GM10248 (cell line): ENCODE data around the gene PRIMPOL.
"Not testable (repeated sequence)": the region's sequence is repeated elsewhere in the genome, so short reads cannot be mapped to it uniquely, and the experiment has no call there.

ENCODE experiments used
- CTCF ChIA-PET: fragments of 300-600 bp; sonication (Branson Sonifier 250); formaldehyde crosslinking; extraction: SDS; loops from one replicate; lab custom pipeline; 2021; ENCODE audit warnings: antibody characterized with exemption; lab: Yijun Ruan, JAX
- POLR2A ChIA-PET: fragments of 350-650 bp; sonication (Branson Sonifier 250); formaldehyde crosslinking; extraction: SDS; loops from one replicate; lab custom pipeline; 2020; ENCODE audit warnings: antibody characterized with exemption; lab: Yijun Ruan, JAX
- DNase-seq: peaks from one replicate; pipeline ENCODE4 v3.0.0; 2012; ENCODE audit errors: extremely low spot score
- CTCF ChIP-seq: IDR thresholded peaks from 2 replicates; pipeline ENCODE4 v1.5.1; 2012; ENCODE audit warnings: mild to moderate bottlenecking, low read depth; ENCODE audit errors: extremely low read depth, missing control alignments, control extremely low read depth

PRIMPOL gene

GRCh38 chr4:184731056-184731455, 81.5 kb downstream of the PRIMPOL start:
- ChIA-PET CTCF (interaction anchor here (1.2 kb wide), 1 partner anchor 8 kb away, joined by 3 read pairs; no protein-coding TSS in a partner anchor), POLR2A (no interaction called here)
- TF ChIP-seq CTCF, result no peak
- no peak for DNase-seq

GRCh38 chr4:184732126-184732525, 82.6 kb downstream of the PRIMPOL start:
- ChIA-PET POLR2A (interaction anchor here (0.6 to 1.0 kb wide), 2 partner anchors 83 to 118 kb away, joined by 3 read pairs; partner anchors contain the start of gene PRIMPOL), CTCF (interaction anchor here (0.8 to 2.7 kb wide), 6 partner anchors 9 to 471 kb away, joined by 3 to 11 read pairs (median 3); no protein-coding TSS in a partner anchor)
- no peak for DNase-seq
- no peak for TF ChIP-seq CTCF

DNA sequence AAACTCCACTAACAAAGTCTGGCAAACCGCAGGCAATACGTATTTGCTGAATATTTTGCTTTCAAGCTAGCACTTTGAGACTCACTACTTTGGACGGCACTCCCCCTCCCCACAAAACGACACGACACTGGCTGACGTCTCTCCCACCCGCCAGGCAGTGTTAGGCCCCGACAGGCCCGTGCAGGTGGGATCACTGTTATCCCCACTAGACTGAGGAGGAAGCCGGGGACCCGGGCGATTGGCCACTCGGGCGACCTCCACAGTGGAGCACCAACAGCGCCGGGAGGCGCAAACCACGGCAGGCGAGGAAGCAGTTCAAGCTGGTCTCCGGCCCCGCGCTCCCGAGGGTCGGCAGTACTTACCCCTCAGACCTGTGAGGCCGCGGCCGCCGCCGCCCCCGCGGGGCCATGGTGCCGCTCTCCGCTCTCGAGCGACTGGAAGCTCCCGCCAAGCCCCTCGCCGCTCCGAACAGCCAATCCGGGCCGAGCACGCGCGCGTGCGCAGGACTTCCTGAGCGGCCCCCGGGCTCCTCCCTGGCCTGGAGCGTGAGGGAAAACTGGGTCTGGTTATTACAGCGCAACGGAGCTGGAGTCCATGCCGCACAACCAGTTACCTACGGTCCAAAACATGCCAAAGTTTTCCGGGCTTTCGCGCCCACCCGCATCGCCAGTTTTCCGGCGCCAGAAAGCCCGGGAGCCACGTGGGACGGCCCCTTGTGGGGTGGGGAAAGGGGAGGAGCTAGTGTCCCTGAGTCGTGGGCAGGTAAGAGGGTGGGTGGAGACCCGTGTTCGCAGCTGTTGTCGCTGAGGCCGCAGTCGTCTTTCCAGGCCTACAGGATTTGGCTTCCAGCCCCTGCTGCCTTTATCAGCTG, 84.4 kb downstream of the PRIMPOL start, which contains the start of gene CENPU:
CENPU (minus strand) TSS at position 443 of the 871 bp plus-strand sequence; CDS start at position 409, 34 bp downstream.
- peak; percentile 100 for DNase-seq
- ChIA-PET POLR2A (interaction anchor here (0.6 to 2.4 kb wide), 5 partner anchors 85 to 1830 kb away, joined by 3 to 15 read pairs (median 3); partner anchors contain the start of genes CASP3 and PRIMPOL), CTCF (interaction anchor here (0.9 to 3.6 kb wide), 6 partner anchors 11 to 483 kb away, joined by 3 to 32 read pairs (median 6); no protein-coding TSS in a partner anchor)
- no peak for TF ChIP-seq CTCF

GRCh38 chr4:184734758-184735157, 85.2 kb downstream of the PRIMPOL start:
- POLR2A ChIA-PET, result interaction anchor here (0.7 to 2.4 kb wide), 2 partner anchors 86 to 116 kb away, joined by 3 to 15 read pairs; partner anchors contain the start of genes CASP3 and PRIMPOL
- no peak for DNase-seq
- CTCF ChIA-PET, result interaction anchor here (0.9 to 3.6 kb wide), 5 partner anchors 12 to 471 kb away, joined by 4 to 32 read pairs (median 8); no protein-coding TSS in a partner anchor
- TF ChIP-seq CTCF, result no peak

DNA sequence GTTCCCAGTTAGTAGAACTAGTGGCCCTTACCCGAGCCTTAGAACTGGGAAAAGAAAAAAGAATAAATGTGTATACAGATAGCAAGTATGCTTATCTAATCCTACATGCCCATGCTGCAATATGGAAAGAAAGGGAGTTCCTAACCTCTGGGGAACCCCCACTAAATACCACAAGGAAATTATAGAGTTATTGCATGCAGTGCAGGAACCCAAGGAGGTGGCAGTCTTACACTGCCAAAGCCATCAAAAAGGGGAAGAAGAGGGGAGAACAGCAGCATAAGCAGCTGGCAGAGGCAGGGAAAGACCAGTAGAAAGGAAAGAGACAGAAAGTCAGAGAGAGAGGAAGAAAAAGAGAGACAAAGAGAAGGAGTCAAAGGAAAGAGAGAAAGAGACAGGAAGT, 90.0 kb downstream of the PRIMPOL start:
- POLR2A ChIA-PET, DNase-seq: not testable (repeated sequence)
- CTCF ChIA-PET, result interaction anchor here (1.7 kb wide), 1 partner anchor 11 kb away, joined by 6 read pairs; no protein-coding TSS in a partner anchor

DNA sequence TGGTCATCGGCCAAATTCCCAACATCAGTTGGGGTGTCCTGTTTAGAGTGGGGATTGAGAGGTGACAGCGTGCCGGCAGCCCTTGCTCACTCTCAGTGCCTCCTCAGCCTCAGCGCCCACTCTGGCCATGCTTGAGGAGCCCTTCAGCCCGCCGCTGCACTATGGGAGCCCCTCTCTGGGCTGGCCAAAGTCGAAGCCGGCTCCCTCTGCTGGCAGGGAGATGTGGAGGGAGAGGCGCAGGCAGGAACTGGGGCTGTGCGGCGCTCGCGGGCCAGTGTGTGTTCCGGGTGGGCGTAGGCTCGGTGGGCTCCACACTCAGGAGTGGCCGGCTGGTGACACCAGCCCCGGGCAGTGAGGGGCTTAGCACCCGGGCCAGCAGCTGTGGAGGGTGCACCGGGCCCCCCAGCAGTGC, 91.4 kb downstream of the PRIMPOL start:
- no peak for TF ChIP-seq CTCF
- ChIA-PET CTCF (interaction anchor here (1.1 to 2.5 kb wide), 3 partner anchors 10 to 355 kb away, joined by 3 to 6 read pairs (median 6); no protein-coding TSS in a partner anchor), POLR2A (no interaction called here)
- DNase-seq, result no peak

- CTCF ChIA-PET, result interaction anchor here (1.0 to 2.5 kb wide), 3 partner anchors 67 to 354 kb away, joined by 3 to 6 read pairs (median 4); no protein-coding TSS in a partner anchor
- POLR2A ChIA-PET, DNase-seq: not testable (repeated sequence)
These were observed 92.1 kb downstream of the PRIMPOL start for GRCh38 chr4:184741651-184742050.
